ENCODE measurements around the gene ZBBX. TPM values are rescaled to one million over a fixed set of nuclear protein-coding genes. Genes with fewer than 3 reads are reported as not detected.
"Not testable (repeated sequence)": the region's sequence is repeated elsewhere in the genome, so short reads cannot be mapped to it uniquely, and the experiment has no call there.

Gene ZBBX, protein sequence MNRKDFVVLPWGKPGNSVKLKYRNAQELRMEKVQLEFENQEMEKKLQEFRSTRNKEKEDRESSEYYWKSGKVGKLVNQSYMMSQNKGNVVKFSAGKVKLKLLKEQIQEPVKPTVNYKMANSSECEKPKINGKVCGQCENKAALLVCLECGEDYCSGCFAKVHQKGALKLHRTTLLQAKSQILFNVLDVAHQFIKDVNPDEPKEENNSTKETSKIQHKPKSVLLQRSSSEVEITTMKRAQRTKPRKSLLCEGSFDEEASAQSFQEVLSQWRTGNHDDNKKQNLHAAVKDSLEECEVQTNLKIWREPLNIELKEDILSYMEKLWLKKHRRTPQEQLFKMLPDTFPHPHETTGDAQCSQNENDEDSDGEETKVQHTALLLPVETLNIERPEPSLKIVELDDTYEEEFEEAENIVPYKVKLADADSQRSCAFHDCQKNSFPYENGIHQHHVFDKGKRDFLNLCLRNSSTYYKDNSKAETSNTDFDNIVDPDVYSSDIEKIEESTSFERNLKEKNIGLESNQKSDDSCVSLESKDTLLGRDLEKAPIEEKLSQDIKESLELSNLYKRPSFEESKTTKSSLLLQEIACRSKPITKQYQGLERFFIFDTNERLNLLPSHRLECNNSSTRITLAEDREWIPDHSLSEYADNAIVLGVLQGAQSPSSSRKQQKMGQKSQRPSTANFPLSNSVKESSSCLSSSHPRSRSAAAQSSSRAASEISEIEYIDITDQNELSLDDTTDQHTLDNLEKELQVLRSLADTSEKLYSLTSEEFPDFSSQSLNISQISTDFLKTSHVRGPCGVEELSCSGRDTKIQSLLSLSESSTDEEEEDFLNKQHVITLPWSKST
- not detected for total RNA-seq

DNA sequence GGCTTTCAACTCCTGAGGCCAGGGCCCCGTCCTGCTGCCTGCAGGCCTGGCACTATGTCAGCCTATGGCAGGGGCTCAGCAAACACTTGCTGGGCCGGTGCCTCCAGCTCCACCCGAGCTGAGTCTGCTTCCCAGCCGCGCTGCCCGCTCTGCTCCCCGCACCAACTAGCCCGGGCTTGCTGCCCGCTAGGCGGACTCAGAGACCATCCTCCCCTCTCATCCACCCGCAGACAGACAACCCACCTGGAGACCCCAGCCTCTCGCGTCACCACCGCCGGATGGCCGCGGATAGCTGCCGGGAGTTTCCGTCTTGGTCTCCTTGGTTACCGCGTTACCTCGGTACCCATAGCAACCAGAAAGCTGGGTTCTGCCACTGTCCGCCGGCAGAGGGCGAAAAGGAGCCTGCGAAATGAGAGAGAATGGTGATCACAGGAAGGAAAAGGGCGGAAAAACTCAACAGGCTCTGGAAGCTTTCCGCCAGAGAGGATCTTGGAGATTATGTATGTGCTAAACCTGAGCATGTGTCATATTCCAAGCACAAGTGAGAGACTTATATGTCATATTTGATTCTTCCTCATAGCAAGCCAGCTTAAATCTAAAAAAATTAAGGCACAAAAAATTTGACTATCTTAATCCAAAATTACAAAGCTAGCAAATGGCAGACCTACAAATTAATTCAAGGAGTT, at the start of gene ZBBX:
Gene ZBBX, minus strand, starts transcription at position 294 of the 686 bp plus-strand sequence. CDS start 7,396 bp downstream, outside the sequence.
- peak; percentile 93 for DNase-seq

DNA sequence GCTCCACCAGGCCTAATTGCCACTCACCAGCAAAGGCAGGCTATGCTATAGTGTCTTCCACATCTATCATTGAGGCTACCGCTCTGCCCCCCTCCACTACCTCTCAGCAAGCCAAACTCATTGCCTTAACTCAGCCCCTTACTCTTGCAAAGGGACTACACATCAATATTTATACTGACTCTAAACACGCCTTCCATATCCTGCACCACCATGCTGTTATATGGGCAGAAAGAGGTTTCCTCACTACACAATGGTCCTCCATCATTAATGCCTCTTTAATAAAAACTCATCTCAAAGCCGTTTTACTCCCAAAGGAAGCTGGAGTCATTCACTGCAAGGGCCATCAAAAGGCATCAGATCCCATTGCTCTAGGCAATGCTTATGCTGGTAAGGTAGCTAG, 46.9 kb upstream of the ZBBX start:
- DNase-seq = not testable (repeated sequence)

DNA sequence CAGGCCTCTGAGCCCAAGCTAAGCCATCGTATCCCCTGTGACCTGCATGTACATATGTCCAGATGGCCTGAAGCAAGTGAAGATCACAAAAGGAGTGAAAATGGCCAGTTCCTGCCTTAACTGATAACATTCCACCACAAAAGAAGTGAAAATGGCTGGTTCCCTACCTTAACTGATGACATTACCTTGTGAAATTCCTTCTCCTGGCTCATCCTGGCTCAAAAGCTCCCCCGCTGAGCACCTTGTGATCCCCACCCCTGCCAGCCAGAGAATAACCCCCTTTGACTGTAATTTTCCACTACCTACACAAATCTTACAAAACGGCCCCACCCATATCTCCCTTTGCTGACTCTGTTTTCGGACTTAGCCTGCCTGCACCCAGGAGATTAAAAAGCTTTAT, 42.3 kb upstream of the ZBBX start:
- DNase-seq = not testable (repeated sequence)

DNA sequence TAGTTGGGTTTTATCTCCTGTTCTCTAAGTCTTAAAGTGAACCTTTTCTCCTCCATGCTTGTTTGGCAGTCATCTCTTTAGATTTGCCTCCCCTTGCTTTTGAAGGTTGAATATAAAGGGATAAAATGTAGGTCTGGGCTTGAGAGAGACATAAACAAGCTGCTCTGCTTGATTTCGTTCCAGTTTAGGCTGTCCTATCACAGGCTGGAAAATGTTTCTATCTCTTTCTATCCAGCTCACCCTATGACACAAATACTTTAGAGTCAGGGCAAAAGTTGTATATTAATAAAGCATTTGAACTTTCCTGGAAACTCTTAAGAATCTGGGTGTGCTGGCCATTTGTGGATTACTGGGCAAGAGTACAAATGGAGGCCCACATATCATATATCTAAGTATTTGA, 29.5 kb upstream of the ZBBX start:
- no peak for DNase-seq

DNA sequence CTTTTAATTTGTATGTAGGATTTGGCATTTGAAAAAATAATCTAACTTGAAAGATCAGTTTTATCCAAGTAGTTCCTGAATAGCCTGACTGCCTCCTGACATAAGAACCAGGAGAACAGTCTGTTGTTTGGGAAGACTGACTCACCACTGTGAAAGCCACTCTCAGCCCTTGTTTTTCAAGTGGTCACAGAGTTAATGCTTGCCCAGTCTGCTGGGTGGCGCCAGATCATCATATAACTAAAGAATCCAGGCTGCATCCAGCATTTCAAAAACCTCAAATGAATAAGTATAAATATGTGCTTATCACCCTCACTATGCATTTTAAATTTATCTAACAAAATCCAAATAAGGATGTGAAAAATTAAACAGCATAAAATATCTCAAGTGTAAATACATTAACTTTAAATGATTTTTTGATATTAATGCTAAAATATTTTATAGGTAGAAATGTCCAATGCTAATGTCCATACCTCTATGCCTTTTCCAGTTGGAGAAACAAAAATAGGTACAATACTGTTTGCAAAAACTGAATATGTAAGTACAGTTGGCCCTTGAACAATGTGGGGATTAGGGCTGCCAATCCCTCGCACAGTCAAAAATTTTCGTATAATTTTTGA, 26.9 kb upstream of the ZBBX start:
- peak; percentile 68 for DNase-seq

DNA sequence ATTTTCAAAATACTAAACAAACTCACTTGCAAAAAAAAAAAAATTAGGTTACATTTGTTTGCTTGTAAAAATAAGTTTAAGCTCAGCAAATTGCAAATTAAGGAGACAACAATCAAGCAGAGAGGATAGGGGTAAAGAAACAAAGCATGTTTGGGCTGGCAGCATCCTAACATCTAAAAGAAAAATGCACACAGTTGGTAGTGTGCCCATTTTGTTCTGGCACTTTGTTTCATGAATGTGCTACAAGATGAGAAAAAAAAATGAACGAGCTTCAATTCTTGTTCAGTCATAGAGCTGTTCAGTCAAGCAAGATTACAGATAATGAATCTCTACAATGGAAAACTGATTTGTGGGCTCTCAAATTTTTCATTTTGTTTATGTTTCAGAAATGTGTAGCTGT, 17.7 kb upstream of the ZBBX start:
- DNase-seq = no peak

DNA sequence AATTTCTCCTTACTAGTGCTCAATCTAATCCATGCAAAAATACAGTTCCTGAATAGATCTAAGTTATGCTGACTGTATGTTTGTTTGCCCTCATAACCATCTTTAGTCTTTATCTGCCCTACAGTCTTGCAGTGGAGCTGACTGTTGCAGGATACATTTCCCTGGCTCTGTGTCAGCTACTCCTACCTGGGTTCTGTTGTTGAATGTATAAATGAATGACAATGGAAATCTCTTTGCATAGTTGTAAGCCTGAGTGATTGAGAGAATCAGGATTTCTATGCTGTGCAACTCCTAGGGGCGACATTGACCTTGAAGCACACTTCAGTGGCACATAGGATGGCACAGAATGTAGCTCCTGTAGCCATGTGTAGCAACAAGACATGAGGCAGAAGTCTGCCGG, 16.0 kb upstream of the ZBBX start:
- no peak for DNase-seq

DNA sequence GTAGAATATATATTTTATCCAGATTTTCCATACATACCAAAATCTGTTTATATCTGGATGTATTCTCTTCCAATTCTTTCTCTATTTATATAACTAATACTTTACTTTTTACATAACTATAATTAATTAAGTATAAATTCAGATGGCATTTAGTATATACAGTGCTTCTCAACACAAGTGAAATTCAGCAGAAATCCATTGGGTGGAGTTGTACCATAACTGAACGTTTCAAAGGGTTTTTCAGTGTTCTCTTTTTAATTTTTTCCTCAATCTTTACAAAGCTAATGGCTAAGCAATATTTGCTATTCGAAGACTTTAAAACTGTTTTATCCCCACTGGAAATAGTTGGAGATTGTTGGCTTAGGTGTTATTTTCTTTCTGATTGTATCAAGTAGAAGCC, 13.9 kb upstream of the ZBBX start:
- no peak for DNase-seq

DNA sequence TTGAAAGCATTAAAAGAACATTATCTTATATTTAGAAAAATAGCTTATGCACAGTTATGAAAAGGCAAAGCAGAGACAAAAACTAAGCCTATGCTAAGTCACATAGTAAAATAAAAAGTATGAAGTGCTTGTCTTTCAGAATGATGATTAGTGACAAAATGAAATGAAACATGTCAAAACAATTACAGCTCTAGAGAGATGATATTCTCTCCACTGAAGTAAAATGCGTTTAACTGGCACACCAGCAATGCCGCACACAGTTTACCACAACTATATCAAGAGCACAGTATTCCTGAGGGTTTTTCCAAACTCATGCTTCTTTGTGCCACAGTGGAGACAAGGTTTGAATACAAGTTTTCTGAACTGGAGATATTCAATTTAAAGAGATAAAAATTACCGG, 2.1 kb upstream of the ZBBX start:
- DNase-seq = no peak

DNA sequence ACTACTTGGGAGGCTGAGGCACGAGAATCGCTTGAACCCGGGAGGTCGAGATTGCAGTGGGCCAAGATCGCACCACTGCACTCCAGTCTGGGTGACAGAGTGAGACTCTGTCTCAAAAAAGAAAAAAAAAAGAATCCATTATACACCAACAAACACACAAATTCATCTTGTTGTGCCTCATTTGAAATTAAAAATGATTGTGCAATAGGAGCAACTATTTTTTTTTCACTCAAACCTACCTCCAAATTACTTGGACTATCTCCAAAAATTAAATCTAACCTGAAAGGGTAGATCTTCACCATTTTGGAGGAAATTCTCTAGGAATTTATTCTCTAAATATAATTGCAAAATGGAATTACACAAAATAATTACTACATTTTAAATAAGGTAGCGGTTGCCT, 4.6 kb downstream of the ZBBX start:
- no peak for DNase-seq

DNA sequence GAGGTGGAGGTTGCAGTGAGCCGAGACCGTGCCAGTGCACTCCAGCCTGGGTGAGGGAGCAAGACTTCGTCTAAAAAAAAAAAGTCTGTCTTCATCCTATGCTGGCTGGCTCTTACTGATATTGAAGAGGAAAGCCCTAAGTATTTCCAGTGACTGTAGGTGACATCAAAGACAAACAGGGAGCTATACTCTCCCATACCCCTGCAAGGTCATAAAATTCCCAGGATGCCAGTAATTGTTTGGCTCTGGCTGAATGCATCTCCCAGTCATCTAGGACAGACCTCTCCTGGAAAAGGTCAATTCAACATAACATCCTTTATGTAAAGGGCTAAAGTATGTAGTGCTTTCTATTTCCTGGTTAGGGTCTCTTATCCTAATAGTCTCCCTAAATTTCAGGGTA, 8.0 kb downstream of the ZBBX start:
- no peak for DNase-seq

DNA sequence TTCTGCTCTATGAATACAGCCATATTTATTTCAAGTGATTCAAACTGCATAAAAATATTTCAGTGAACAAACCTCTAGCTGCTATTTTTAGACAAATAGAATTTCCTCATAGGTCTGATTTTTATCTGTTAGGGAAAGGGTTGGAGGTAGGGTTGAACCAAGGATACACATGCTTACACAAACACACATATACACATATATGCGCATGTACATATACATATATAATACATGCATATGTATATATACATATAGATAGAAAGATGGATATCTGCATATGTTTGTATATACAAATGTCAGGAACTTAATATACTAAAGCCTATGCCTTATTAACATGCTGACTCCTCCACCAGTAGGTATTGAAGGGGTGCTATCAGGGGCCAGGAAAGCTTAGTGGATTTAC, 18.1 kb downstream of the ZBBX start:
- no peak for DNase-seq

DNA sequence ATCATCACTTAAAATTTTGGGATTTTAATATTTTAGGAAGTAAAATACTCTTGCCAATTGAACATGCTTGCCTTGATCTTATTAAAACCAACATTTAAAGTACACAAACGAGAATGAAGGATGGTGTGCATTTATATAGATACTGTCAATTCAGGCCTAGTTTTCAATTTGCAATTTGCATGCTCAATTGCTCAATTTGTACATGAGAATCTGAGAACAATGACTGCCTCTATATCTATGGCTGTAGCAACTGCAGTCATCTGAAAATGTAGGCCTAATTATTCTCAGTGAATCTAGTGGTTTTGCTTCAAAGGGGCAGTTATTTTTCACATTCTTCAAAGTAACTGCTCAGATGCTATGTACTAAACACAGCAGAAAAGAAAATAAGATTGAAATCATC, 18.8 kb downstream of the ZBBX start:
- DNase-seq = no peak

DNA sequence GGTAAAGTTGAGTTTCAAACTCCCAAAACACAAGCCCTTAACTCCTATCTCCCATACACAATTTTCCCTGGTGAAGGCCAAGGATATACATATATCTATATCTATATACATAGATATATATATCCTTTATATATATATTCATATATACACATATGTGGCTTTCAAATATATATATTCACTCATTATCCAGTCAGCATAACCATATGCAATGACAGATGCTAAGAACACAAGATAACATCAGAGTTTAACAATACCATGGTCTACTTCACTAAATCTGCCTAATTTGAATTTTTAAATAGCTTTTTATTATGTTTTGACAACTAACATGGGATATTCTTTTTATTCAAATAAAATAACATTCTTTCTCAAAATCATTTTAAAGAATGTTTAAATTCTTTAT, 24.7 kb downstream of the ZBBX start:
- no peak for DNase-seq

DNA sequence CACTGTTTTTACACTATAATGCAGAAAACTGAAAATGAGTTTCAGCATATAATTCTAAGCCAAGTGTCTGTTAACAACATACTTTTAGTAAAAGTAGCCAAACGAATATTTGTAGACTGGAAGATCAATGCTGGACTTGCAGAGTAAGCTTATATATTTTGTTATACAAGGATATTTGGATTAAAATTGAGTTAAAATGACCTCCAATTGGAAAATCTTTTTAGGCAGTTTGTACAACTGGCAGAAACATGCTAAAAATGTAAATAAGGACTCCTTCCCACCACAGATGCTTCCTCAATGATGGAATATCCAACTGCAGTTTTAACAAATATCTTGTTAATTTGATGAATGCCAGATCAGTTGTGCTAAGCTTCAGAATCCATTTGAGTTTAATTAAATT, 25.3 kb downstream of the ZBBX start:
- peak; percentile 1 for DNase-seq

DNA sequence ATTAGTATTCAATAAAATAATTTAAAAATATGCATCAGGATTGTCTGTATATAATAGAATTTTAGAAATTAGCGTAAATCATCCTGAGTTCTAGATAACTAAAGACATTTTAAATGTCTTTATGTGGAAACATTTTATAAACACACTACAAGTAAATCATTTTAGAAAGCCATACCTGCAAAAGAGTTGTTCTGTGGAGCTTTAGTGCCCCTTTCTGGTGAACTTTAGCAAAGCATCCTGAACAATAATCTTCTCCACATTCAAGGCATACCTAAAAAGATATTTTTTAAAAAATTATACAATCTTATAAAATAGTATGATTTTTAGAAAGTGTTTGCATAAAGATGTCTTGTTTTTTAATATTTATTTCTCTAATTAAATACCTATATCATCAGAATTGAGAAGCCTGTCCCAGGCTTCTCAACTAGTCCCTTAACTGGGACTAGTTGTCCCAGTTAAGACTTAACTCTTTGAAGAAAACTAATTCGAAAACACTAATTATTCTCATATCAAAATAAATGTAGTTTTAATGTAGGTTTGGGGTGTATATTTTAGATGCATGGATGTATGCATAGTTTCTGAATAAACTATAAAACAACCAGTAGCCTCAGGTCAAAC, 29.7 kb downstream of the ZBBX start:
- peak; percentile 60 for DNase-seq

DNA sequence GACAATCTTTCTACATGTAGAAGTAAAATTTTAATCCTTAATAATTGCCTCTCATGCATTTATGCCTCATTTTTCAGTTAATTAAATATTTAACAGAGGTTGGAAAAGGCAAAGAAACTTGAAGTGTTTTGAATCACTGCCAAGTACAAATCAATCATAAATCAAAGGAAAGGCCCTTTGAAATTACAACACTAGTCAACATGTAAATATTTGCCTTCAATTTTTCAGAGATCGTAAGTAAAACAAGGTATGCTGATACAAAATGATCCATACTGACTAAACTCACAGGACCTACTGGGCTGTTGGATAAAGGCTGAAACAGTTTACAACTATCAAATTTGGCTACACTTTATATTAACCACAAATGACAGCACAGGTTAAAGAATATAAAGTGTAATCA, 33.9 kb downstream of the ZBBX start:
- no peak for DNase-seq

DNA sequence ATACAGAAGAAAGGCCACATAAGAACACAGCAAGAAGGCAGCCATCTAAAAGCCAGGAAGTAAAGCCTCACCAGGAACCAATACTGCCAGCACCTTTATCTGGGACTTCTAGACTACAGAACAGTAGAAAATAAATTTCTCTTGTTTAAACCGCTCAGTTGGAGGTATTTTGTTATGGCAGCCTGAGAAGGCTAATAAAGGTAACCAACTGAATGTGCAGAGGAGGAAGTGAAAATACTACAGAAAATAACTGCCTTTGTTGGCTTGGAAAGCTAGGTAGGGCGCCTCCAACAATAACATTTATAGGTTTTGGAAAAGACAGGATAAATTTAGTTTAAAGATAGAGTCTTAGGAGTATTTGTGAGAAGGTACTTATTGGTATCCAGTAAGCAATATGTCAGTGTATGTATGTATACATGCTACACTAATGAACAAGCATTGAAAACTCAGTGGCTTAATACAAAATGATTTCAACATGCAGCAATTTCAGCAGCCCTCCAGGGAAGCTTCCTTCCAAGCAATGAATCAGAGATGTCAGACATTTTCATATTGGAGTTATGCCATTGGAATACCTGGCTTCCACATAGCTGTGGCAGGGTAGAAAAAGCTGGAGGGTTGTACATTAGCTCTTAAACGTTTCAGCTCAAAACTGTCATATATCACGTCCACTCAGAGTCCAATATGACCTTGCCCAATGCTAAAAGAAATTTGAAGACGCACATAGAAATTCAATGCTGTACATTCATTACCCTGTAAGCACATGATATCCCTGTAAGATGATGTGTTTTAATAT, 48.9 kb downstream of the ZBBX start:
- DNase-seq = no peak

DNA sequence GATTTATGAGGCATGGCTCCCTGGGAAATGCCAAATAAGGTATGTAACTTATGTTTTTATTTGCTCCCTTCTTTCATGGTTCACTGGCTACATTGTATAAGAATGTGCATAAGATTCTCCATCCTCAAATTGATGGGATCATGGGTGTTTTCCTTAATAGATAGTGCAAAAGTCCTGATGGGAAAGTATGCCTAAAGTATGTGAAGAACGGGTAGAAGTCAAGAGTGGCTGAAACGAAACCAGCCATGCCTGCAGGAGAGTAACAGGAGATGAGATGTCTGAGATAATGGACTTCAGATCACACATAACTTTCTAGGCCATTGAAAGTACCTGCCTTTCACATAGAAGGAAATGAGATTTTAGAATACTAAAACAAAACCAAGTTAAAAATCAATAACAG, 56.5 kb downstream of the ZBBX start:
- DNase-seq = no peak

DNA sequence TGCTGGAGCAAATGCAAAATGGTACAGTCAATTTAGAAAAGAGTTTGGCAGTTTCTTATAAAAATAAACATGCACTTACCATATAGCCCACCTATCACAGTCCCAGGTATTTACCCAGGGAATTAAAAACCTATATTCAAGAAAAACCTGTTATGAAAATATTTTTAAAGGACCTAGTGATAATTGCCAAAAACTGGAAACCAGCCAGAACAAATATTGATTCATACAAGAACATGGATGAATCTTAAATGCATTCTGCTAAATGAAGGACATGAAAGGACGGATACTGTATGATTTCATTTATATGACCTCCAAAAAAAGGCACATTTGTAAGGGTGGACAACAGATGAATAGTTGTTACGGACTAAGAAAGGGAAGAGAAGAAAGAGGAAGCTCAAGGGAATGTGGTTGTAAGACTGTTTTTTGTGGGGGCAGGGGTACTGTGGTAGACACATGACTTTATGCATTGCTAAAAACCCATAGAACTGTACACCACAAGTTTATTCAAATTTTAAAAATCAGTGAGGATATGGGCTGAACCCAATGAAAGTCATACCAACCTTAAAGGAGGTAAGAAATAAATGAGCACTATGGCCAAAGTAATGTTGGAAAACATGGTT, 61.0 kb downstream of the ZBBX start:
- DNase-seq = peak; percentile 6

DNA sequence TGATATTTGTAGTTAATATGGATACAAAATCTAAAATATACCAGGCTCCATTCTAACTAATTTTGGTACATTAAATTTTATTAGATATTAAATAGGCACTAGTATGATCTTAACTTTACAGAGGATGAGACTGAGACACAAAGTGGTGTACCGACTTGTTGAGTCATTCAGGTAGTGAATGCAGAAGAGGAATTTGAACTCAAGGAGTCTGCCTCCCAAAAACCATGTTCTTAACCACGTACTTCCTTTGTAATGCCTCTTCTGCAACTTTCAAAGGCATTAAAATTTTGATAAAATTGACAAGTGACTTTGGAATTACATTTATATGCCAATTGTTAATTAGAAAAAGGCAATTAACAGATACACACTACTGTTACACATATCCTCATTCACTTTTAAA, 61.8 kb downstream of the ZBBX start:
- no peak for DNase-seq

Data from tongue (tissue), 2 donors.